ENCODE measurements around the gene ZSCAN9.

ZSCAN9 gene

DNA sequence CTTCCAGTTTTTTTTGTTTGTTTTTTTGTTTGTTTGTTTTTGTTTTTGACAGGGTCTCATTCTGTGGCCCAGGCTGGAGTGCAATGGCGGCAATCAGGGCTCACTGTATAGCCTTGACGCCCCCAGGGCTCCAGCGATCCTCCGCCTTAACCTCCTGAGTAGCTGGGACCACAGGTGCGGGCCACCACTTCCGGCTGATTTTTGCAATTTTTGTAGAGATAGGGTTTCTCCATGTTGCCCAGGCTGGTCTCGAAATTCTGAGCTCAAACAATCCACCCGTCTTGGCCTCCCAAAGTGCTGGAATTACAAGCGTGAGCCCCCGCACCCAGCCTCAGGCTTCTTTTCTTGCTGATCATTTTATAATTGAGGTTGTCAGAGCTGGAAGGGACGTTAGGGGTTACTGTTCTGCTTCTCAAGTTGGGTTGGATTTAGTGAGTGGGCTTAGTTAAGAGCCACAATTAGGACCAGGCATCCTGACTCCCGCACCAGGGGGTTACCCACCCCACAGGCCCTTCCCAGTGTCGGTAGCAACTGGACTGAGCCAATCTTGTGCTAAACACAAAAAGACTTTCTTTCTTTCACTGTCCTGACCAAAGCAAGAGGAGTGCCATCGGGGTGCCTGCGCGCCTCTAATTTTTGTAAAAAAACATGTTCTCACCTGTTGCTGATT lies 13.1 kb upstream of the ZSCAN9 start:
- TF ChIP-seq, protein P1, sequence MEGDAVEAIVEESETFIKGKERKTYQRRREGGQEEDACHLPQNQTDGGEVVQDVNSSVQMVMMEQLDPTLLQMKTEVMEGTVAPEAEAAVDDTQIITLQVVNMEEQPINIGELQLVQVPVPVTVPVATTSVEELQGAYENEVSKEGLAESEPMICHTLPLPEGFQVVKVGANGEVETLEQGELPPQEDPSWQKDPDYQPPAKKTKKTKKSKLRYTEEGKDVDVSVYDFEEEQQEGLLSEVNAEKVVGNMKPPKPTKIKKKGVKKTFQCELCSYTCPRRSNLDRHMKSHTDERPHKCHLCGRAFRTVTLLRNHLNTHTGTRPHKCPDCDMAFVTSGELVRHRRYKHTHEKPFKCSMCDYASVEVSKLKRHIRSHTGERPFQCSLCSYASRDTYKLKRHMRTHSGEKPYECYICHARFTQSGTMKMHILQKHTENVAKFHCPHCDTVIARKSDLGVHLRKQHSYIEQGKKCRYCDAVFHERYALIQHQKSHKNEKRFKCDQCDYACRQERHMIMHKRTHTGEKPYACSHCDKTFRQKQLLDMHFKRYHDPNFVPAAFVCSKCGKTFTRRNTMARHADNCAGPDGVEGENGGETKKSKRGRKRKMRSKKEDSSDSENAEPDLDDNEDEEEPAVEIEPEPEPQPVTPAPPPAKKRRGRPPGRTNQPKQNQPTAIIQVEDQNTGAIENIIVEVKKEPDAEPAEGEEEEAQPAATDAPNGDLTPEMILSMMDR (IDR thresholded peaks at IDR 0.05; ENCODE audit: low read depth, low read length): no peak
- DNase-seq (ENCODE audit: low read depth in 2 of 2): no peak
- H3K4me3 ChIP-seq (replicated peaks in 1 of 2; ENCODE audit: low read depth in 2 of 2, low read length in 2 of 2): peak overlapping the region; percentile 4 to 48

DNA sequence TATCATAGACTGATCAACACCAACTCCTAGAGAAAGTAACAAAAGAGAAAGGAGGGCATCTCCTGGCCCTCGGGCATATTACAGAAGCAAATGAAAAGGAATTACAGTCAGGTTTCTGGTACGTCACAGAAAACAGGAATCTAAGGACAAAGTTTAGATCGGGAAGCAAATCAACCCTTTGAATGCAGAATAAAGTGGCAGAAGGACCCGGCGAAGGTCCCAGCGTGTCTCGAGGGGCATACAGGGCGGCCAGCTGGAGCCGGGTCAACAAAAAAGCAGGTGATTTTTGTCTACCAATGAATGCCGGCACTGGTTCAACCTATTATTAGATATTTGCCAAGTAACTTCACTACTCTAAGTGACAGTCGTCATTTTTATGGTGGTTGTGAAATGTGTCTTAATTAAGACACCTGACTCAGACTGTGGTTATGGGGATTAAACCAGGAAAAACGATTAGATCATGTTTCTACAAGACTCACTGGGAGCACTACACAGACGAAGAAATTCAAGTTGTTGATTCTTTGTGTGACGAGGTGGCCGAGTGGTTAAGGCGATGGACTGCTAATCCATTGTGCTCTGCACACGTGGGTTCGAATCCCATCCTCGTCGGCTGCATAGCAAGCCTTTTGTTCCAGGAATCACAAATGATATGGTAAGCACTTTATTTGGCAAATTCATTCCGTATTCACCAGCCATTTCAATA lies 12.4 kb upstream of the ZSCAN9 start:
- DNase-seq (ENCODE audit: low read depth in 2 of 2): peak; percentile 75 to 93
- TF ChIP-seq, protein P1 (IDR thresholded peaks at IDR 0.05; ENCODE audit: low read depth, low read length): no peak
- H3K4me3 ChIP-seq (replicated peaks in 1 of 2; ENCODE audit: low read depth in 2 of 2, low read length in 2 of 2): peak overlapping the region; percentile 4 to 48

DNA sequence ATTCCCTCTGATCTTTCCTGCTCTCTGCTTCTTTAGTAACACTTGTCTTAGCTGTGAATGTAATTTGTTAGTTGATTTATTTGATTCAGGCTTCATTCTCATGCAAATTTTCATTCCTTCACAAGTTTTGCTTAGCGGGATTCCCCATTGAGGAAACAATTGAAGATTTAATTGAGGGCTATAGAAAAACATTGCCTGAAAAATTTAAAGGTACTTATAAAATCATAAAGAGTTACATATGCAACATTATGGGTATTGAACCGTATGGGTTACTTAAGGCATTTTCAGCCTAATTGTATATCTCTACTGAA lies 11.9 kb upstream of the ZSCAN9 start:
- no peak overlapping the region for H3K4me3 ChIP-seq (replicated peaks in 1 of 2; ENCODE audit: low read depth in 2 of 2, low read length in 2 of 2)
- no peak for DNase-seq (ENCODE audit: low read depth in 2 of 2)
- TF ChIP-seq, protein P1 (IDR thresholded peaks at IDR 0.05; ENCODE audit: low read depth, low read length): no peak

DNA sequence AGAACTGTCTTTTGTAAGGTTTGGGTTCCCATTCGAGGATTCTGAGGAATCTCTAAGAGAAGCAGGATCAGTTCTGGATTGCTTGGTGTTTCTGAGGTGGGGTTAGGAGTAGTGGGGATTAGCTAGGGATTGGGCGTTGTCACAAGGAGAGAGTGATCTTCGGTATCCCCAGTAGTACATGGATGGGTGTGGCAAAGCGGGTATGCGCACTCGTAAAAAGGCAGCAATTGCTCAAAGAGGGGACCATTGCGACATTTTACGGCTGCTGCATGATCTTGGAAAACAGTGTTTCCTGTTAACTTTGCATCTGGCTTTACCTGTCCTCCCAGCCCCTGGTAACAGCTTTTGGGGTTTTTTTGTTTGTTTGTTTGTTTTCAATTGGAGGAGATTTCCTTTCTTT lies 9.7 kb upstream of the ZSCAN9 start:
- TF ChIP-seq, protein P1 (IDR thresholded peaks at IDR 0.05; ENCODE audit: low read depth, low read length): no peak
- H3K4me3 ChIP-seq (replicated peaks in 1 of 2; ENCODE audit: low read depth in 2 of 2, low read length in 2 of 2): no peak overlapping the region
- DNase-seq (ENCODE audit: low read depth in 2 of 2): peak; percentile 17 to 34

DNA sequence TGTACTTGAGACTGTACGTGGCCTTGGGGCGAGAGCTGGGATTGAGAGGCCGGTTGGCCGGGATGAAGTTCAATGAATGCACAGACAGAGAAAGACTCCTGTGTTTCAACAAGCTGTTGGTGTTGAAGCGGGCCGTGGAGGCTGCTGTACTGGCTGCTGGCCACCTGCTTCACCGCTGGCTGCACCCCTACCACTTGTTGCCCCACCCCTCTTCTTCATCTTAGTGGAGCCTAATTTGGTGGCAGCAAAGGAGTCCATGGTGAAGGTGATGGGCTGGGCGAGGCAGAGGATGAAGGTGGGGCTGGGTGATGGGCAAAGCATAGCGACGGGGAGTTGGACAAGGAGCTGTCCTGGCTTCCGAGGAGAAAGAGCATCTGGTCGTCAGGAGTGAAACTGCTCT lies 7.2 kb upstream of the ZSCAN9 start:
- H3K4me3 ChIP-seq (replicated peaks in 1 of 2; ENCODE audit: low read depth in 2 of 2, low read length in 2 of 2): no peak overlapping the region
- TF ChIP-seq, protein P1 (IDR thresholded peaks at IDR 0.05; ENCODE audit: low read depth, low read length): no peak
- DNase-seq (ENCODE audit: low read depth in 2 of 2): no peak

DNA sequence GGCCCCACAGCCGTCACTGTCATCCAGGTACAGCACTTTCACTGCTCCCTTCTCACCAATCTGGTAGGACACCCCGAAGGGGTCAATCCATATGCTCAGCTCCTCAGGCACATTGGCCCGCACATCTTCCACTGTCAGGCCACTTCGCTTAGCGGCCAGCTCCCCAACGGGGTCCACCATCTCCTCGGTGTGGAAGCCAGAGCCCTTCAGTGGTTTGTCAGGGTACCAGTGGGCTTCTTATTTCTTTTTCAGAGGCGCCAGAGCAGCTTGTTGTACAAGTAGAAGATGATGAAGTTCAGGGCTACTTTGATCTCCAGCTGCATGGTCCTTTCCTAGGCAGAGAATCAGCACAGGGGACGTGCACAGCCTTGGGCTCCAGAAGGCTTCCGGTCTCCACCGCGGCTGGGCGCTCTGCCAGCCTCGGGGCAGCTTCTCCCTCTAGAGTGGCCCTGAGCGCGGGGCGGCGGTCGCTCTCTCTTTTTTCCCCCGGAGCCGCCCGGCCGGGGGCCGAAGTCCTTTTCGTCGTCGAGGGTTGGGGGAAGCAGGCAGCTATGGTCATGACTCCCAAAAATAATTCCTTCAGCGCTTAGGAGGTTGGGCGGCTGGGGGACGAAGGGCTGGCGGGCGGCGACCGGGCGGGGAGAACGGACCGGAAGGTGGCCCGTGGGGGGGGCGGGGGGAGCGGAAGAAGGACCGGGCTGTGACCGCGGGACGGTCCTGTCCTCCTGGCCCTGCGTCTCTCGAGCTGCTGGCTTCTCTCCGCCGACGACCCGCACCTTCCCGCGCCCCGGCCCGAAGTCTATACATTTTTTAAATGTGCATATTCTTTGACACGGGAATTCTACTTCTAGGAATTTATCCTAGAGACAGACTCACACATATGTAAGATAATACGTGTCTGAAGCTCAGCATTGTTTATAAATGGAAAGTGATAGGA lies 6.5 kb upstream of the ZSCAN9 start:
- TF ChIP-seq, protein P1 (IDR thresholded peaks at IDR 0.05; ENCODE audit: low read depth, low read length): no peak
- DNase-seq (ENCODE audit: low read depth in 2 of 2): peak; percentile 68 to 70

More for the DNA sequence above, 6.5 kb upstream of the ZSCAN9 start:
- peak overlapping the region; percentile 58 for H3K4me3 ChIP-seq (replicated peaks in 1 of 2; ENCODE audit: low read depth in 2 of 2, low read length in 2 of 2)

Data from cardiac fibroblast (primary cell).